Measurements from ENCODE around the gene FSIP2. TPM values are rescaled to one million over a fixed set of nuclear protein-coding genes. Genes with fewer than 3 reads are reported as not detected.

FSIP2 gene
- polyA plus RNA-seq, 1 experiment: 0.48 TPM

- DNase-seq (ENCODE audit: low read depth, low spot score): no peak
- ChIA-PET POLR2A (no interaction called here), CTCF (no interaction called here)
- no peaks in the 10 kb centered on the region for H3K9me3 ChIP-seq (ENCODE audit: control insufficient read depth, insufficient read depth, low read length)
- H3K4me3 ChIP-seq (ENCODE audit: low read depth, low read length): no peak overlapping the region
- TF ChIP-seq CTCF (IDR thresholded peaks at IDR 0.05; ENCODE audit: low read depth, low read length): no peak
- no peaks in the 10 kb centered on the region for H3K27me3 ChIP-seq (ENCODE audit: control insufficient read depth, insufficient read depth, low read length)
- no peak overlapping the region for H3K27ac ChIP-seq (ENCODE audit: low read depth, low read length)
These were observed 51.8 kb downstream of the FSIP2 start for GRCh38 chr2:185790361-185790760.

GRCh38 chr2:185793532-185794345 lies 55.1 kb downstream of the FSIP2 start:
- CTCF ChIA-PET: no interaction called here
- TF ChIP-seq CTCF (IDR thresholded peaks at IDR 0.05; ENCODE audit: low read depth, low read length): no peak
- DNase-seq (ENCODE audit: low read depth, low spot score): no peak

GRCh38 chr2:185796758-185797157 lies 58.2 kb downstream of the FSIP2 start:
- no peaks in the 10 kb centered on the region for H3K27me3 ChIP-seq (ENCODE audit: control insufficient read depth, insufficient read depth, low read length)
- TF ChIP-seq CTCF (IDR thresholded peaks at IDR 0.05; ENCODE audit: low read depth, low read length): no peak
- no peak overlapping the region for H3K27ac ChIP-seq (ENCODE audit: low read depth, low read length)
- no peaks in the 10 kb centered on the region for H3K9me3 ChIP-seq (ENCODE audit: control insufficient read depth, insufficient read depth, low read length)
- no peak overlapping the region for H3K4me3 ChIP-seq (ENCODE audit: low read depth, low read length)
- CTCF ChIA-PET: no interaction called here
- POLR2A ChIA-PET: no interaction called here
- DNase-seq (ENCODE audit: low read depth, low spot score): no peak

More at GRCh38 chr2:185793532-185794345, 55.1 kb downstream of the FSIP2 start:
- Histone ChIP-seq H3K9me3 (ENCODE audit: control insufficient read depth, insufficient read depth, low read length) (no peaks in the 10 kb centered on the region), H3K27me3 (ENCODE audit: control insufficient read depth, insufficient read depth, low read length) (no peaks in the 10 kb centered on the region), H3K27ac (ENCODE audit: low read depth, low read length) (no peak overlapping the region), H3K4me3 (ENCODE audit: low read depth, low read length) (no peak overlapping the region)
- POLR2A ChIA-PET: no interaction called here

- POLR2A ChIA-PET: no interaction called here
These were observed 64.3 kb downstream of the FSIP2 start for GRCh38 chr2:185802926-185803325.

More at GRCh38 chr2:185802926-185803325, 64.3 kb downstream of the FSIP2 start:
- CTCF ChIA-PET: no interaction called here
- H3K9me3 ChIP-seq (ENCODE audit: control insufficient read depth, insufficient read depth, low read length): no peaks in the 10 kb centered on the region
- DNase-seq (ENCODE audit: low read depth, low spot score): no peak
- H3K4me3 ChIP-seq (ENCODE audit: low read depth, low read length): no peak overlapping the region
- H3K27ac ChIP-seq (ENCODE audit: low read depth, low read length): no peak overlapping the region
- no peak for TF ChIP-seq CTCF (IDR thresholded peaks at IDR 0.05; ENCODE audit: low read depth, low read length)
- H3K27me3 ChIP-seq (ENCODE audit: control insufficient read depth, insufficient read depth, low read length): no peaks in the 10 kb centered on the region
